HUES6 (cell line): ENCODE results near the gene AURKAIP1.

Experiments
- H3K27ac ChIP-seq: 2 replicates; pipeline ENCODE4 v1.7.0; 2013; ENCODE audit warnings: low read depth, mild to moderate bottlenecking, low read length, inconsistent platforms
- H3K27me3 ChIP-seq: 2 replicates; pipeline ENCODE4 v1.6.1; 2013; ENCODE audit warnings: low read length; ENCODE audit not compliant: control insufficient read depth, insufficient read depth
- H3K36me3 ChIP-seq: 2 replicates; pipeline ENCODE4 v1.6.1; 2013; ENCODE audit warnings: low read length; ENCODE audit not compliant: control insufficient read depth, insufficient read depth
- H3K4me1 ChIP-seq: 2 replicates; pipeline ENCODE4 v1.6.1; 2013; ENCODE audit warnings: low read length; ENCODE audit not compliant: control insufficient read depth, insufficient read depth
- H3K4me3 ChIP-seq: 2 replicates; pipeline ENCODE4 v1.5.1; 2013; ENCODE audit warnings: low read depth, low read length
- H3K9ac ChIP-seq: one replicate; pipeline ENCODE4 v1.6.1; 2013; ENCODE audit warnings: mild to moderate bottlenecking, low read length
- H3K9me3 ChIP-seq: 2 replicates; pipeline ENCODE4 v1.6.1; 2013; ENCODE audit warnings: low read depth, low read length; ENCODE audit not compliant: control insufficient read depth, insufficient read depth

AURKAIP1 gene

GRCh38 chr1:1359308-1359663 lies 15.7 kb downstream of the AURKAIP1 start:
- Histone ChIP-seq H3K4me1 (peaks cover 55% of the 10 kb centered on the region), H3K9ac (no peak overlapping the region)

GRCh38 chr1:1358433-1359271 lies 16.4 kb downstream of the AURKAIP1 start, which contains the start of gene MXRA8:
TSS of gene MXRA8 (minus strand) at chr1:1358555. CDS start at chr1:1358504, 51 bp downstream.
- Histone ChIP-seq H3K36me3 (no peaks in the 10 kb centered on the region), H3K4me1 (peaks cover 60% of the 10 kb centered on the region), H3K27me3 (peaks cover 18% of the 10 kb centered on the region), H3K9me3 (no peaks in the 10 kb centered on the region), H3K9ac (peak within 1 kb of the TSS; percentile 59), H3K4me3 (peak within 1 kb of the TSS; percentile 37), H3K27ac (peak within 1 kb of the TSS; percentile 85; the same call in 1 of the 2 replicates)

More at GRCh38 chr1:1359308-1359663, 15.7 kb downstream of the AURKAIP1 start:
- Histone ChIP-seq H3K9me3 (no peaks in the 10 kb centered on the region), H3K27me3 (peaks cover 12% of the 10 kb centered on the region), H3K27ac (peak overlapping the region; percentile 39; the same call in 1 of the 2 replicates), H3K36me3 (no peaks in the 10 kb centered on the region), H3K4me3 (no peak overlapping the region)

GRCh38 chr1:1357871-1358432 lies 17.1 kb downstream of the AURKAIP1 start:
- H3K9ac ChIP-seq = peak overlapping the region; percentile 59
- H3K27me3 ChIP-seq = peaks cover 26% of the 10 kb centered on the region
- H3K36me3 ChIP-seq = no peaks in the 10 kb centered on the region
- peak overlapping the region; percentile 85; the same call in 1 of the 2 replicates for H3K27ac ChIP-seq
- no peaks in the 10 kb centered on the region for H3K9me3 ChIP-seq
- peak overlapping the region; percentile 37 for H3K4me3 ChIP-seq
- H3K4me1 ChIP-seq = peaks cover 66% of the 10 kb centered on the region

- Histone ChIP-seq H3K9me3 (no peaks in the 10 kb centered on the region), H3K4me3 (no peak overlapping the region), H3K4me1 (peaks cover 70% of the 10 kb centered on the region), H3K27ac (no peak overlapping the region), H3K9ac (no peak overlapping the region), H3K36me3 (no peaks in the 10 kb centered on the region), H3K27me3 (peaks cover 31% of the 10 kb centered on the region)
Measured at GRCh38 chr1:1356796-1357401, 18.1 kb downstream of the AURKAIP1 start.

GRCh38 chr1:1356166-1356795 lies 18.7 kb downstream of the AURKAIP1 start:
- no peaks in the 10 kb centered on the region for H3K9me3 ChIP-seq
- H3K4me3 ChIP-seq = no peak overlapping the region
- no peak overlapping the region for H3K27ac ChIP-seq
- H3K27me3 ChIP-seq = peaks cover 31% of the 10 kb centered on the region
- no peaks in the 10 kb centered on the region for H3K36me3 ChIP-seq
- no peak overlapping the region for H3K9ac ChIP-seq
- peaks cover 71% of the 10 kb centered on the region for H3K4me1 ChIP-seq

- H3K27me3 ChIP-seq = peaks cover 31% of the 10 kb centered on the region
- H3K9me3 ChIP-seq = no peaks in the 10 kb centered on the region
- H3K27ac ChIP-seq = no peak overlapping the region
- H3K4me3 ChIP-seq = peak overlapping the region; percentile 46; the same call in 1 of the 2 replicates
- H3K36me3 ChIP-seq = no peaks in the 10 kb centered on the region
- H3K9ac ChIP-seq = no peak overlapping the region
- peaks cover 64% of the 10 kb centered on the region for H3K4me1 ChIP-seq
Measured at GRCh38 chr1:1355416-1355815, 19.6 kb downstream of the AURKAIP1 start.

- Histone ChIP-seq H3K9me3 (no peaks in the 10 kb centered on the region), H3K4me3 (peak overlapping the region; percentile 58), H3K27me3 (peaks cover 31% of the 10 kb centered on the region)
Measured at GRCh38 chr1:1354271-1355247, 20.4 kb downstream of the AURKAIP1 start.

GRCh38 chr1:1353389-1354151 lies 21.4 kb downstream of the AURKAIP1 start:
- Histone ChIP-seq H3K9me3 (no peaks in the 10 kb centered on the region), H3K4me3 (peak overlapping the region; percentile 58), H3K4me1 (peaks cover 47% of the 10 kb centered on the region), H3K27me3 (peaks cover 31% of the 10 kb centered on the region), H3K36me3 (no peaks in the 10 kb centered on the region), H3K27ac (no peak overlapping the region), H3K9ac (peak overlapping the region; percentile 46)

More at GRCh38 chr1:1354271-1355247, 20.4 kb downstream of the AURKAIP1 start:
- Histone ChIP-seq H3K36me3 (no peaks in the 10 kb centered on the region), H3K27ac (no peak overlapping the region), H3K9ac (no peak overlapping the region), H3K4me1 (peaks cover 56% of the 10 kb centered on the region)

GRCh38 chr1:1352786-1353388 lies 22.1 kb downstream of the AURKAIP1 start:
- Histone ChIP-seq H3K27me3 (peaks cover 31% of the 10 kb centered on the region), H3K9me3 (no peaks in the 10 kb centered on the region), H3K36me3 (no peaks in the 10 kb centered on the region), H3K9ac (no peak overlapping the region), H3K4me3 (0 out of 2 replicates have a peak overlapping the region, but pooled peaks have one; percentile 14), H3K4me1 (peaks cover 44% of the 10 kb centered on the region), H3K27ac (no peak overlapping the region)
